ENCODE results near the gene AGER.
"Not testable (repeated sequence)": the region's sequence is repeated elsewhere in the genome, so short reads cannot be mapped to it uniquely, and the experiment has no call there.

Gene AGER

GRCh38 chr6:32186151-32186840 lies 2.2 kb upstream of the AGER start:
- DNase-seq (ENCODE audit: low read depth) = not testable (repeated sequence)

GRCh38 chr6:32185681-32186131 lies 1.7 kb upstream of the AGER start:
- not testable (repeated sequence) for DNase-seq (ENCODE audit: low read depth)

DNA sequence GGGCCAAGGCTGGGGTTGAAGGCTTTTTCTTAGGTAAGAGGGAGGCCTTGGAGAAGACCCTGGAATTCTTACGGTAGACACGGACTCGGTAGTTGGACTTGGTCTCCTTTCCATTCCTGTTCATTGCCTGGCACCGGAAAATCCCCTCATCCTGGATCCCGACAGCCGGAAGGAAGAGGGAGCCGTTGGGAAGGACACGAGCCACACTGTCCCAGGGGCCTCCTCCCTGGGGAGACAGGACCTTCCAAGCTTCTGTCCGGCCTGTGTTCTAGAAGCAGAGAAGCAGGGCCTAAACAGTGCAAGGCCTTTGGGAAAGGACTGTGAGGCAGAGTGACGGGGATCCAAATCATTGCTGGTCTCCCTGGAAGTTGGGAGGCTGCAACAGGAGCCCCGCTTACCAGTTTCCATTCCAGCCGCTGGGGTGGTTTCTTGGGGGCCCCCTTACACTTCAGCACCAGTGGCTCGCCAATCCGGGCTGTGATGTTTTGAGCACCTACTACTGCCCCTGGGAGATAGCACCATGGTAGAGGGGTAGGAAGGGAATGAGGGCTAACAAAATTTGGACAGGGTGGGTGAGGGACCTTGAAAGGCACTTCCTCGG lies 470 bp downstream of the AGER start:
- DNase-seq (ENCODE audit: low read depth) = no peak

DNA sequence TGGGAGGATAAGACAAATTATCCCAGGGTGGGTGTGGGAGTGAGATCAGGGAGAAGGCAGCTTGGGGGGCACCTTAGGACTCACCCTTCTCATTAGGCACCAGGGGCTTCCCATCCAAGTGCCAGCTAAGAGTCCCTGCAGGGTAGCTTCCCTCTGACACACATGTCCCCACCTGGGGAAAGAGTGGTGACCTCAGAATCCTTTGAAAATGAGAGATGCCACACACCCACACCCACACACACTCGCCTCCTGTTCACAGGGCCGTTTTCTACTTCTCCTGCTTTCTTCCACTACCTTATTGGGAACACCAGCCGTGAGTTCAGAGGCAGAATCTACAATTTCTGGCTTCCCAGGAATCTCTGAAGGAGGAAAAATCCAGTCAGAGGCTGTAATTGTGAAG lies 1.0 kb downstream of the AGER start:
- DNase-seq (ENCODE audit: low read depth) = no peak

DNA sequence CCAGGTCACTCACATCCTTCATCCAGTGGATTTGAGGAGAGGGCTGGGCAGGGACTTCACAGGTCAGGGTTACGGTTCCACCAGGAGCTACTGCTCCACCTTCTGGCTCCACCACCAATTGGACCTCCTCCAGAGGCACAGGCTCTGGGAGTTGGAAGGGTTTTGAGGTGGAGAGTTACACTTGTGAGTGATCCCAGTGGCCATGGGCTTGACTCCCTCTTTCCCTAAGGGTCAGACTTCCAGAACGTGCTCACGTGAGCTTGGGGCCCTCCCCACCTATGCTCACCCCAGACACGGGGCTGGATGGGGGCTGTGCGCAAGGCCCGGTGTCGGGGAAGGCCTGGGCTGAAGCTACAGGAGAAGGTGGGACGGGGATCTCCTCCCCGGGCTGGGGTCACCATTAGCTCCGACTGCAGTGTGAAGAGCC lies 1.5 kb downstream of the AGER start:
- DNase-seq (ENCODE audit: low read depth) = no peak

GRCh38 chr6:32181915-32182529 lies 2.0 kb downstream of the AGER start:
- DNase-seq (ENCODE audit: low read depth) = no peak

- DNase-seq (ENCODE audit: low read depth) = no peak
Measured at GRCh38 chr6:32181148-32181702, 2.8 kb downstream of the AGER start.

DNA sequence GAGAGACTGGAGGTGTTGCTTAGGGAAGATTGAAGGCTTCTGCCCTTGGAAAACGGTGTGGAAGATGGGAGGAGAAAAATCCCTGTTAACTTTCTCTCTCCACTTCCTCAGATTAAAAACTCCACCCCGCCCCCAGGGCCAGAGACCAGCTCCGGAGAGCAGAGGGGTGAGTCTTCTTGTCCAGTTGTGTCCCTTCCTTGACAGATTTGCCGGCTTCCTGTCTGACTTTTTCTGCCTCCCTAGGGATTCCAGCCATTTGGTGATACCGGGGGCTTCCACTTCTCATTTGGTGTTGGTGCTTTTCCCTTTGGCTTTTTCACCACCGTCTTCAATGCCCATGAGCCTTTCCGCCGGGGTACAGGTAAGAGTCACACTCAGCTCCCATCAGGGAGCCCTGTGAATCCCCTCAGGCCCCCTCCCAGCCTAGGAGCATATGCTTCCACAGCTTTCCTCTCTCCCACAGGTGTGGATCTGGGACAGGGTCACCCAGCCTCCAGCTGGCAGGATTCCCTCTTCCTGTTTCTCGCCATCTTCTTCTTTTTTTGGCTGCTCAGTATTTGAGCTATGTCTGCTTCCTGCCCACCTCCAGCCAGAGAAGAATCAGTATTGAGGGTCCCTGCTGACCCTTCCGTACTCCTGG lies 4.2 kb downstream of the AGER start:
- no peak for DNase-seq (ENCODE audit: low read depth)

- no peak for DNase-seq (ENCODE audit: low read depth)
Measured at GRCh38 chr6:32178547-32179440, 5.3 kb downstream of the AGER start.

DNA sequence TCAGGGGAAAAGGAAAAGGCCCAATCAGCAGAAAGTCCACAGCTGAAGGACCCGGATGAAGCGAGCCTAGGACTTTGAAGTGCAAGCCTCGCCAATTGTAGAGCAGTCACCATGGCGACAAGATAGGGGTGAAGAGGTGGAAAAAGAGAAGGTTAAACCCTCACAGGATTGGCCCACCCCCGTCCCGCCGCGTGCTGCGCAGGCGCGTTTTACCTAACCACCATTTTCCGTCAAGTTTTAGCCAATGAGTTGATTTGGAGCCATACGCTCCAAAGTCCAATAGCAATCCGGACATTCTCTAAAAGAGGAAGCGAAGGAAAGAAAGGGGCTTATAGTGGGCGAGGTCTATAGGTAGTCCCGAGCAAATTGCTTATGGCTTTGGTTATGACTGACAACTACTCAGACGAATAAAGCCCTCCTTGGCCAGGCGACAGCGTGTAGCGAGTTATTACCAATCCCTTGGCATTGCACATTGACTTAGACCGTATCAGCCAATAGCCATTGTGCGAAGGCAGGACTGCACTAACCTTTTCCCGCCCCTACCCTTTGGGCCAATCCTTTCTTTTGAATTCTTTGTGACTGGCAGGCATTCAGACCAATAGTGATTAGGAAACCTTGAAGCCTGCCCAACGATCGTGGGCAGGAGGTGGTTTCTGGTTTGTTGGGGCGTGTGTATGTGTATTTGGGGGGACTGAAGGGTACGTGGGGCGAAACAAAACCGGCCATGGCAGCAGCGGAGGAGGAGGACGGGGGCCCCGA lies 6.1 kb downstream of the AGER start, which contains the start of gene RNF5:
RNF5 (plus strand) TSS at position 618 of the 759 bp plus-strand sequence; CDS start at position 725, 107 bp downstream.
- DNase-seq (ENCODE audit: low read depth) = peak; percentile 98

GRCh38 chr6:32177183-32177787 lies 6.8 kb downstream of the AGER start:
- no peak for DNase-seq (ENCODE audit: low read depth)

DNA sequence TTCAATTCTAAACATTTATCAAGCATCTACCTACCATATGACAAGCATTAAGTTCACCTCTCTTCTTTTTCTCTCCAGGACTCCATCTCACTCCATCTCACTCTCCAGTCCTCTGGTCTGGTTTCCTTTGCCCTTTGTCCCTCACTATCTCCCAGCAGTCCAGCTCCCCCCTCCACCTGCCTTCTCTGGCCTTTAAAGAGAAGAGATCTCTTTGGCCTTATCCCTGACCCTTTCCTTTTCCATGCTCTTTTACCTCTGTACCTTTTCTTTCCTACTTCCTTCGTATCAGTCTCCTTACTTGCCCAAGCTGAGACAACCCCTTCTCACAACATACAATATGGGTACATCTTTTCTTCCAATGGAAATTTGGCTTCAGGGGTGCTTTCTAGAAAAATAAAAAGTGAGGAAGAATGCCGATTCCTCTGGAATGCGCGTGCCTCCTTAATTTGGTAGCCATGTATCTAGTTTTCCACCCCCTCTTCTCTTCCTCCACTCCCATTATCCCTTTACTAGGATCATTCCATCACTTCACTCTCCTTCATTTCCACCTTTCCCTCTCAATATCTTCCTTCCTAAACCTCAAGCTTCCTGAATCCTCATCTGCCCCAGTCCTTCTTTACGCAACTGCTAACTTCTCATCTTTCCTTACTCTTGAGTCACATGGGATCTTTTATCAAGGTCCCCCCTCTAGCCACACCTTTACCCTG lies 7.4 kb downstream of the AGER start:
- no peak for DNase-seq (ENCODE audit: low read depth)

DNA sequence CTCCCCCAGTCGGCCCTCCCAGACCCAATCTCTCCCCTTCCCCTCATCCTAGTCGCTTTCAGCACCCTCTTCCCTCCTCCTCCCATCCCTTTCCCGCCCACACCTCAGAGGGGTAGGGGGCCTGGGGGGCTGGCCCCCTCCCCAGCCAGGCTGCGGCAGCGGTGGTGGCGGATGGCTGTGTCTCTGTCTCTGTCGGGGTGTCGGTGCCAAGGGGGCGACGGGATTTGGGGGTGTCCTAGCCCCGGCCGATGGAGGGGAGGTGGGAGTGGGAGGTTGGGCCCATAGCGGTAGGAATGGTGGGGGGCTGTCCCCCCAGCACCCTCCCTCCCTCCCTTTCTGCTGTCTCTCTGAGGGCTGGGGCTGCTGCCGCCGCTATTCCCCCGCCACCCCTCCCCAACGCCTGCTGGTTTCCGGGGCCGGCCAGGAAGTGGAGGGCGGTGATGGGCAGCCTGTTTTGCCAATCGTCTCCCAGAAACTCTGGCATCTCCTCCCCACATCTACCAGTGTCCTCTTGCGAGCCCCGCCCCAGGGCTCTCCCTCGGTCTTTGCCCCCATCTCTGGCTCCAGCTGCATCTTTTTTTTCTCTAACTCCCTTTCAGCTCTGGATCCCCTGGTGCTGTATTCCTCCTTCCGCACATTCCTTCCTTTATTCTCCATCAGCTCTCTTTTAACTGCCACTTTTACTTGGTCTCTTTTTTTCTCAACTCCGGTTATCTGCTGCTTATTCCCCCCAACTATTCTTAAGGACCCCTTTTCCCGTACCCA lies 8.2 kb downstream of the AGER start, which contains the start of gene AGPAT1:
AGPAT1 (minus strand) TSS at position 374 of the 765 bp plus-strand sequence. CDS start 4,588 bp downstream, outside the sequence.
- peak; percentile 75 for DNase-seq (ENCODE audit: low read depth)

GRCh38 chr6:32175322-32175710 lies 8.7 kb downstream of the AGER start:
- DNase-seq (ENCODE audit: low read depth) = no peak

DNA sequence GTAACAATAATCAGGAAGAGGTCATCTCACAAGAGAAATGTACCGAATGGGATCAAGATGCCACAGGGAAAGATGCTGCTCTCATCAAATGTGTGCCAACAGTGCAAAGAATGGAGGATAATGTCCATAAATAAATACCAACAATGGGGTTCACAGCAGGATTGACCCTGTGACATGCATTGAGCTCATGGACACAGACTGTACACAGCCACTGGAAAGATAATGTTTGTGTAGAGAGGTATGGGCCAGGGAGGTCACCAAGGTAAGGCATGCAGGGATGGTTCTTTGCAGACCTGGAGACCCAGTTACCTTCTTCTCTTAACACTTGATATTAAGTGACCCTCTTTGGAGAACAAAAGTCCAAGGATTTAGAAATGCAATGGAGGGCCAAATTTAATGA lies 9.6 kb downstream of the AGER start:
- DNase-seq (ENCODE audit: low read depth) = no peak

GRCh38 chr6:32173051-32173727 lies 10.9 kb downstream of the AGER start:
- no peak for DNase-seq (ENCODE audit: low read depth)

DNA sequence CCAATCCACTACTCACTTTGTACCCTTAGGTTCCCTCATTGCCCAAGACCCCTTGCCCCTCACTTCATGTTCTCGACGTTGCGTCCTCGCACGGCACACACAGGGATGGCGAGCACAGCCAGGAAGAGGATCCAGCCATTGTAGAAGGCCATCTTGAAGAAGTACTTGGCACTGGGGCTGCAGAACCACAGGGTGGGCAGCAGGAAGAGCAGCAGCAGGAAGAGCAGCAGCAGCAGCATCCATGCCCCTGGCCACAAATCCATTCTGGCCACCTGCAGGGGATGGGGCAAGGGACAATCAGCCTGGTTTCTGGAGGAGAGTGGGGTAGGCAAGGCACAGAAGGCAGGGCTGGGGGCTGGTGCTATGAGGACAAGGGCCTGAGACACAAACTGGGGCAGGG lies 12.8 kb downstream of the AGER start:
- no peak for DNase-seq (ENCODE audit: low read depth)

GRCh38 chr6:32170294-32170693 lies 13.8 kb downstream of the AGER start:
- DNase-seq (ENCODE audit: low read depth) = no peak
